GM19397 (cell line): Measurements from ENCODE around the gene RASD2.

Source experiments
- ATAC-seq: cut with Tn5 transposase; IDR thresholded peaks from one replicate; pipeline ENCODE4 v1.9.1; 2021; ENCODE audit warnings: mild to moderate bottlenecking, moderate library complexity; ENCODE audit not compliant: unreplicated experiment

Gene RASD2

DNA sequence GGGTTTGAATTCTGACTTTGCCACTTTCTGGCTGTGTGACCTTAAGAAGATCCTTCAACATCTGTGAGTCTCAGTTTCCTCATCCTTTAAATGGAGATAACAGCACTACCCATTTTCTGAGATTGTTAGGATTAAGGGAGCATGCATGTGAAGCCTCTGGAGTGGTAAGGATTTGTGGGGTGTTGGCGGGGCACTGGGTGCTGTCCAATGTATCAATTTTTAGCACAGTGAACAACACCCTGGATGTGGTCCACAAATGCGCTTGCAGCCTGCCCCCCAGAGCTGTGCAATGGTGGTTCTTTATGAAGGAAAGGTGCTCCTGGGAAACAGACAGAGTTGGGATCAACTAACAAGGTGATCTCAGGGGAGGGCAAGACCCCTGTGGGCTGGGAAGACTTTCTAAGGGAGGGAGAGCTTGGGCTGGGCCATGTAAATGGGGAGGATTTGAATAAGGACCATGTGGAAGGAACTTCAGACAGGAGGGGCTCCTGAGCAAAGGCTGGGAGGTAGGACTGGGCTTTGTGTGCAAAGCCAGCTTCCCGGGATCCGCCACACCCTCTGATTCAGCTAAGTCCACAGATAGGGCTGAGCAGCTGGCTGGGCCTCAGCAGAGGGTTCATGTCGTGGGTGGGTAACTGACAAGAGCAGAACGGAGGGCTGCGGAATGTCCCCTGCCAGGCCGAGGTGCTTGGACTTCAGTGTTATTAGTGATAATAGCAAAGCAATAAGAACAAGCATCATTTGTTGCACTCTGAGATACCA lies 22.7 kb upstream of the RASD2 start:
- ATAC-seq, result no peak

DNA sequence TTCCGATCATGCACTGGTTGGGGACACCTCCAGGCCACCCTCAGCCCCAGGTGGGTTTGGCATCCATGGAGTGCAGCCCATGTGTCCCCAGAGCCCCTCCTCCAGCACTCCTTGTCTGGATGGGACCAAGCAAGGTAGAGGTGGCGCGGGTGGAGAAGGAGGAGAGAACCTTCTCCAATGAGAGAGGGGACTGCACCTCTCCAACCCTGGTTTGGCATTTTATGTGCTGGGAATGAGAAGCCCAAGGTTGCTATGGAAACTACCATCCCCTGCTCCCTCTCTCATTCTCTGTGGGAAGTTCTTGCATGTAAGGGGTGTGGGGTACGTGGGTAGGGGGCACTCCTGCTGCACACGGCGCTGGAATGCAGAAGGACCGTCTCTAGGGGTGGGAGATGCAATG lies 21.8 kb upstream of the RASD2 start:
- ATAC-seq, result no peak

DNA sequence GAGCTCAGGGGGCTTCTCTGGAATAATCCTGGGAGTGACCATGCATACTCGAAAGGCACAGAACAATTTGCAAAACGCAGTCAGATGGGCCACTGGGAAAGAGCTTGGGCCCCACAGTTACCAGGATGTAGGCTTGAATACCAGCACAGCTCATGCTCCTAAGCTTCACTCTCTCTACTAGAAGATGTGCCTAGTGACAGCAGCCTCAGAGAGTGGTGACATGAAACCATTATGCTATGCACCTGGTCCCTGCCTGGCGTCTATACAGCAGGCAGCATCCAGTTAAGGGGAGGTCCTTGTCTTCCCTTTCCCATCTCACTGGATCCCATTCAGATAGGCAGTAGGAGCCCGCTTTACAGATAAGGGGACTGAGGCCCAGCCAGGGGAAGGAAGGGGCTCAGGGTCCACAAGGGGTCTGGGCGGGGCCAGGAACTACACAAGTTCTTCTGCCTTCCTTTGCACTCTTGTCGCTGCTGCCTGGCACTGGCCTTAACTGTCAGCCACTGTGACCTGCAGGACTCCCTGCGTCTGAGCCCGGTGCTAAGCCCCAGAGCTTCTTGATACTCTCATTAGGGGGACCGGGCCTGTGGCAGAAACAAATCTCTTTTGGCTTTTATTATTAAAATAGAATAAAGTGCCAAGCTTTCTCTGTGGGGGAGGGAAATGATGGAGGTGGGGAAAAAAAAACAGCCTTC lies 21.2 kb upstream of the RASD2 start:
- ATAC-seq, result no peak

DNA sequence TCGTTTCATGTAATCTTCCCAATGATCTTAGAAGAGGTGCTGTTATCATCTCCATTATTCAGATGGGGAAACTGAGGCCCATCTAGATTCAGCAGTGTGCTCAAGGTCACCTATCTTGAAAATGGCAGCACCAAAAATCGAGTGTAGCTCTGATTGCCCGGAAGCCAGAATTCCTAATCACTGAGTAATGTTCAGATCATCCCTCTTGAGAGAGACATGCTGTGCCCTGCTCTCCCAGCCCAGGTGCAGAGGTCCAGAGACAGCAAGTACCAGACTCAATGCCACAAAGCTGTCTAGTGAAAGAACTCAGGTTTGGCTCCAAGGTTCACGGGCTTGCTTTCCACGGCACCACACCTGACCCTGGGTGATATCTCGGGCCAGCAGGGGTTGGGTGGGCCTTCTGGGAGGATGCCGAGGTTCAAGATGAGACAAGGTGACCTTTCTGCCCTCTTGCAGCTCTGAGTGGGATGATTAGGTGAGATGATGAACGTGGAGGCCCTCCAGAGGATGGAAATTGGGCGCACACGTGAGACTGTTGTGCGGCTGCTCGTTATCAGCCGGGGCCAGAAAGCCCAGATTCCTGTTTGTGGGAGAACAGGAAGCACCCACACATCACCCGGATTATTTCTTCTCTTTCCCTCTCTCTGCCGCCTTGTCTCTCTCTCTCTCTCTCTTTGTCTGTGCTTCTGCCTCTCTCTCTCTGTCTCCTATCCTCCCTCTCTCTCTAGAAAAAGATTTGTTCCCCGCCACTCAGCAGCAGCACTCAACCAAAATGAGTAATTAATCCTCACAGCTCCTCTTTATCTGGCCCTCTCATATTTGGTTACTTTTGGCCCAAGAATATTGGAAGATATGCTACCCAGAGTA lies 19.0 kb upstream of the RASD2 start:
- no peak for ATAC-seq

DNA sequence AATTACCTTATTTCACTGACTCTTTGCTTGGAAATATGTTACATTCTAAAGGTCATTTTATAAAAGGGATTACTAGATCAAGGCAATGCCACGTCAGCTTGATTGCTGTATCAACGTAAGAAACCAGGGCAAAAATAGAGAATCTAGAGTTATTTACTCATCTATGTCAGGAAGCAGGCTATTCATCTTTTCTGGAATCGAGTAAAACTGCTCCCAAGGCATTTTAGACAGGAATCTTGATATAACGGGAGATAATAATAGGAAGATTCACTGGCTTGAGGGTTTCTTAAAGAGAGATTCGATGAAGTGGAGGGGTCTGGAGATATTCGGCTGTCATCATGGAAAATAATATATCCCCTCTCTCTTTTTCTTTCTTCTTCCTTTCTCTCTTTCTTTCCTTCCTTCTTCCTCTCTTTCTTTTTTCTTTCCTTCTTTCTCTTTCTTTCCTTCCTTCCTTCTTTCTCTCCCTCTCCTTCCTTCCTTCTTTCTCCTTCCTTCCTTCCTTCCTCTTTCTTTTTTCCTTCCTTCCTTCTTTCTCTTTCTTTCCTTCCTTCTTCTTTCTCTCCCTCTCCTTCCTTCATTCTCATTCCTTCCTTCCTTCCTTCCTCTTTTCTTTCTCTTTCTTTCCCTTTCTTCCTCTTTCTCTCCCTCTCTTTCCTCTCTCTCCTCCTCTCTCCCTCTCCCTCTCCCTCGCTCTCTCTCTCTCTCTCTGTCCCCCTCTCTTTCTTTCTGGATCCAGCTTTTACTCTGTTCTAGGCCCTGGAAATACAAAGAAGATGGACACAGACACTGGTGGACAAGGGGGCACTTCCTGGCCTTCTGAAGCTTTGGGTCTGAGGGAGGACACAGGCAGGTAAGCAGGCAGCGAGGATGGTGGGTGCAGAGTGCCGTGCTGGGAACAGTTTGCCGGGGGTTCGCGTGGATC lies 18.1 kb upstream of the RASD2 start:
- no peak for ATAC-seq

DNA sequence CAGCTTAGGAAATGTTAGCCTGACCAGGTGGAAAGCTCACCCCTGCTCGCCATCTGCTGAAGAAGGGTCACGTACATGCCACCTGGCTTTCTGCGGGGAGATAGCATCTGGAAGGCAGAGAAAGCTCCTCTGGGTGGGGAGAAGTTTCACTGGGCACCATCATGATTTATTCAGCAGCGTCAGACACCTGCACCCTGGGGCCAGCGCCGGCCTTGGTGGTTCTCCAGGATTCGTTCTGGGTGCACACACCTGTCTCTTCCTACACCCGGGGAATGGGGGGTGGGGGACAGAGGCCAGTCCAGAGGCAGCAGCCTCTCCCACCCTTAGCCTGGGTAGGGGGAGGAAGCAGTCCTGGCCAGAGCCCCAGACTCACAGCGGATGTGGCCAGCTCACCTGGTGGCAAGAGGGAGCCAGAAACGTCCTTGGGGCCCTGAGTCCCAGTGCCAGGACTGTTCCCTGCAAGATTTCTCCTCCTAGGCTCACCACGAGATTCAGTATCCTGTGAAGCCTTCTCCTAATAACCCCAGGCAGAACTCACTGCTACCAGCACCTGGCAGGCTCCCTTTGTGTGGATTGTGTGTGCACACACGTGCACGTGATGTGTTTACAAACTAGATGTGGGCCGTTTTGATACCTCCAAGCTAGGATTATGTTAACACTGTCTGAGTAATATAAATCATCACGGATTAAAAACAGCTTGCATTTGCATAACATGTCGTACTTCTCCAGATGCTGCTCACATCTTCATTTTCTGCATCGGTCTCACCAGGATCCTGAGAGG lies 17.3 kb upstream of the RASD2 start:
- no peak for ATAC-seq

DNA sequence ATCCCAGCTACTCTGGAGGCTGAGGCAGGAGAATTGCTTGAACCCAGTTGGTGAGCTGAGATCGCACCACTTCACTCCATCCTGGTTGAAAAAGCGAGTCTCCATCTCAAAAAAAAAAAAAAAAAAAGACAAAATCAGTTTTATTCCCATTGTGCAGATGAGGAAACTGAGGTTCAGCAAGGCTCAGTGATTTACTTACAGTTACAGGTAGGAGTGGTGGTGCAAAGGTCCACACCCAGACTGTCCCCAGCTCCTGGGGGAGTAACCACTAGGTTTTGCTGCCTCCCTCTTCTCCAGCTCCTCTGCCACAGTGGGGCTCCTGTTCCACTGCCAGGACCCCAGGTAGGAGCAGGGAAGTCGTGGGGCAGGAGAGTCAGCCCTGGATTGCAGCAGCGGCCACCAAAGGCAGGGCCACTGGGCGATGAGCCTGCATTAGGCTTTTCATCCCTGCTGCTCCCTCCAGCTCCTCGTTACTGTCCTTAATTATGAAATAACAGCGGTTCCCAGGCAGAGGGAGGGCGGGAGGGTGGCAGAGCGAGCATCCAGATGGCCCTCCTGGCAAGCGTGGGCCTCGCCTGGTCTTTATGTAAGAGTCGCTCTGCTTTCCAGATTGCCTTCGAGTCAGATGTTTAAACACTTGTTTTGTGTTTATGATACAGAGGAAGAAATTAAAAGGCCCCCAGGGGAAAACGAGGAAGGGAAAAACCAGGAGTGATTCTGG lies 15.5 kb upstream of the RASD2 start:
- ATAC-seq, result no peak

DNA sequence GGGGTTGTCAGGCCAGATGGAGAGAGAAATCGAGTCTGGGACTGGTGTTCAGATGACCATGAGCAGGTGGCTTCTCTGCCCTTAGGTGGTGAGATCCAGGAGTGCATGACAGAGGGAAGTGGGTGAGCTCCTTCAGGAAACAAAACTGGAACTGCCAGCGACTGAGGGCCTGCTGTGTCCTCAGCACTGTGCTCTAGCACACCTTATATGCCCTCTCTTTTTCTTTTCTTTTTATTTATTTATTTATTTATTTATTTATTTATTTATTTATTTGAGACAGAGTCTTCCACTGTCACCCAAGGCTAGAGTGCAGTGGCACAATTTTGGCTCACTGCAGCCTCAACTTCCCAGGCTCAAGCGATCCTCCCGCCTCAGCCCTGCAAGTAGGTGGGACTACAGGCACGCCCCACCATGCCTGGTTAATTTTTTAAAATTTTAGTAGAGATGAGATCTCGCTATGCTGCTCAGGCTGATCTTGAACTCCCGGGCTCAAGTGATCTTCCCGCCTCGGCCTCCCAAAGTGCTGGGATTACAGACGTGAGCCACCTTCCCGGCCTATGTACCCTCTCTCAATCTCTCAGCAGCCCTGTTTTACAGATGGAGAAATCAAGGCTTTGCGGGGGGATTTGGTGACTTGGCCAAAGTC lies 14.8 kb upstream of the RASD2 start:
- ATAC-seq, result no peak

DNA sequence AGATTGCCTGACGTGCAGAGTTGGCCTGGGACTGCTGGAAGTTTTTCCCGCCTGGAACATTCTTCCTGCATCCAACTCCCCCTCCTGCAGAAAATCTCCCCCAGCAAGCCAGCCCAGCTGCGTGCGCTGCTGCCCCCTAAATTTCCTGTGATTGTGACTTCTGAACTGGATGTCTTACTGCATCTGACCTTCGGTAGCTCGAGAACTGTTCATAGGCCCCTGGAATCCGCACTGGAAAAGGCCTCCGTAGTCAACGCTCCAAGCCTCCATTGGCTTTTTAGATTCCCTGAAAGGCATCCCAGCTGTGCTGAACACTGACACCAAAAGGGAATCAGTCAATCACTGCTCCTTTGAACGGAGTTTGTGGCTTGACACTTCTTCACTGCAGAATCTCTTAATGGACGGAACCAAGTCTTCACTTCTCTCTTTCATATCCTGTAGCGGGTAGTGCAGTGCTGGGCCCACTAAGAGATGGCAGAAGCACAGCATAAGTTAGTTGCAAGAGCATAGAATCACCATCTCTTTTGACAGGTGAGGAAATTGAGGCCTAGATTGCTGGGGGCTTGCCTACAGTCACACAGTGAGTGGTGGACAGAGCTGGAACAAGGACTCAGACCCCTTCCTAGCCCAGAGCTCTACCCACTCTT lies 14.2 kb upstream of the RASD2 start:
- ATAC-seq, result no peak

DNA sequence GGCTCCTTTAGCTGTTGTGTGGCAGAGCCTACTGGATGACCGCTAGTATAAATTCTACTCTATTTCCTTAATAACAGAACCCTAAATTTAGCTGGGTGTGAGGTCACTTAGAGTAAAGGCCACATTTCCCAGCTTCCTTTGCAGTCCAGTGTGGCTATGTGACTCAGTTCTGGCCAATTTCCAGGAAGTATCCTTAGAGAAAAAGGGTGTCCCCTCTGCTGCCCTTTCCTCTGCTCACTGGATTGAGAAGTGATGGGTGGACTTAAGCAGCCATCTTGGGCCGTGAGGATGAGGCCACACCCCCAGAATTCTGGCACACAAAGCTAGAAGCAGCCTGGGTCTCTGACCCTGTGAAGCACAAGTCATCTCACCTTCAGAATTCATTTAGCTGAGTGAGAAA lies 11.7 kb upstream of the RASD2 start:
- ATAC-seq, result no peak

DNA sequence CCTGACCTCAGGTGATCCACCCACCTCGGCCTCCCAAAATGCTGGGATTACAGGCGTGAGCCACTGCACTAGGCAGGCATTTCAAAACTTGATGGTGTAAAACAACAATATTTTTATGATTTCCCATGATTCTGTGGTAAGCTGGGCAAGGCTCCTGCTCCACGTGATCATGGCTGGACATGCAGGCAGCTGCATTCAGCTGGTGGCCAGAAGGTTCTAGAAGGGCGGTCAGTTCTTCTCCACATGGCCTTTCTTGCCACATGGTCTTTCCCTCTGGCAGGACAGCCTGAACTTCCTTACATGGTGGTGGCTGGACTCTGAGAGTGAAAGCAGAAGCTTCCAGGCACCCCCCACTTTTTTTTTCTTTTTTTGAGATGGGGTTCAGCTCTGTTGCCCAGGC lies 9.9 kb upstream of the RASD2 start:
- no peak for ATAC-seq

DNA sequence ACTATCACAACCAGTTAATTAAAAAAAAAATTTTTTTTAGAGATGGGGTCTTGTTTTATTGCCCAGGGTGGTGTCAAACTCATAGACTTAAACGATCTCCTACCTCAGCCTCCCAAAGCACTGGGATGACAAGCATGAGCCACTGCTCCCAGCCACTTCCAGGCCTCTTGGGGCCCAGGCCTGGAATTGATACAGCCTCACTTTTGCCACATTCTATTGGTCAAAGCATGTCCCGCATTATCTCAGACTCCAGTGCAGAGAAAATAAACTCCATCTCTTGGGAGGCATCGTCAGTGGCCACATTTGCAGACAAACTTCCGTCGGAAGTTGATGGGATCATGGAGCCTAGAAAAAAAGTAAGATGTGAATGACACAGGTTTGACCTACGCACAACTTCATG lies 9.4 kb upstream of the RASD2 start:
- no peak for ATAC-seq

DNA sequence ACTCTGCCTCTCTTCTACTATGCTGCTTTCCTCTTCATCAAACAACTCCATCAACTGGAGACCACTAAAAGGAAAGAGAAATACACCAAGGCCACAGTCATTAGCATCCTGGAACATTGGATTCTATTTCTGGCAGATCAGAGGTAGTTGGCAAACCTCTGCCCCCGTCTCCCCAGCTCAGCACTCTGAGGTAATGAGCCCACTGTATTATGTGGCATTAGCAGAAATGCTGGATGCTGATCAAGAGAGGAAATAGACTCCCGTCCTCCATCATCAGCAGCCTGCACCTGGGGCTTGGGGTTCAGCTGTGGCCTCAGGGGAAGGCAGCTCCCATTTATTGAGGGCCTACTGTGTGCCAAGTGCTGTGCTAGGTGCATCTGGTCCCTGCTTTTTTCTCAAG lies 9.0 kb upstream of the RASD2 start:
- ATAC-seq, result no peak

DNA sequence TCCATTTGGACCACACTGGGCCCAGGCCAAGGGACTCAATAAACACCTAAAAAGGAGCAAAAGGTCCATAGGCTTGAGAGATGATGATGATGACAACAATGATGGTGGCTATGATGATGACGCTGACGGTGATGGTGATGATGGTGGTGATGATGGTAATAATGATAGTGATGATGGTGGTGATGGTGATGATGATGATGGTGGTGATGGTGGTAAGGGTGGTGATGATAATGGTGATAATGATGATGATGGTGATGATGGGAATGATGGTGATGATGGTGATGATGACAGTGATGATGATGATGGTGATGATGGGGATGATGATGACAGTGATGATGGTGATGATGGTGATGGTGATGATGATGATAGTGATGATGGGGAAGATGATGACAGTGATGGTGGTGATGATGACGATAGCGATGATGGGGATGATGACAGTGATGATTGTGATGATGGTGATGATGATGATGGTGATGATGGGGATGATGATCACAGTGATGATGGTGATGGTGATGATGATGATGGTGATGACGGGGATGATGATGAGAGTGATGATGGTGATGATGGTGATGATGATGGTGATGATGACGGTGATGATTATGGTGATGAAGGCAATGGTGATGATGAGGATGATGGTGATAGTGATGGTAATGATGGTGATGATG lies 7.1 kb upstream of the RASD2 start:
- no peak for ATAC-seq

DNA sequence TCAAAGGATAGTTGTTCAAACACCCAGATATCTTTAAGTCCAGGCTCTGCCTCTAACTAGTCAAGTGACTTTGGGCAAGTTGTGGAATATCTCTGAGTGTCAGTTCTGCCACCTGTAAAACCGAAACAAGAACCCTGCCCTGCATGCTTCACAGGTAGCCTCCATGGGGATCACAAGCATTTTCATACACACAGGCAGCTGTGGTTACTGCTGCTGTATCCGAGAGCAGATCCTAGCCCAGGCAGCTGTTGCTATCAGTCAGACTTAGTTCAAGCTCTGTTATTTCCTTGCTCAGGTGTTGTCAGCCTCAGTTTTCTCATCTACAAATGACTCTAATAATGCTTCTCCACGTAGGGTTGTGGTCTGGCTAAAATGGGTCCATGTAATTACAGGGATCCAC lies 6.5 kb upstream of the RASD2 start:
- ATAC-seq, result no peak

DNA sequence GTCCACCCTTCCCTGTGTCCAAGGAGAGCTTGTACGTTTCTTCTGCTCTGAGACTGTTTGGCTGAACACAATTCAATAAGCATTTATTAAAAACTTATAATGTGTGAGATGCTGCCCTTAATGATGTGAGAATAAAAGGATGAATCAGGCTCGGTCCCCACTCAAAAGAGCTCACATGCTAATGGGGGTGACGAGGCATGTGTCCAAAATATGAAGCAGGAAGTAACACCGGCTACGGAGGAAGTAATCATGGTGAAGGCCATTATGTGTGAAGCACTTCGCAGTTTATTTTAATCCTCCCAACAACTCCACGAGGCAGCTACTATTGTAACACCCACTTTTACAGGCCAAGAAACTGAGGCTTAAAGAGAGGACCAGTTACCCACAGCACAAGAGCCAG lies 3.4 kb upstream of the RASD2 start:
- no peak for ATAC-seq

DNA sequence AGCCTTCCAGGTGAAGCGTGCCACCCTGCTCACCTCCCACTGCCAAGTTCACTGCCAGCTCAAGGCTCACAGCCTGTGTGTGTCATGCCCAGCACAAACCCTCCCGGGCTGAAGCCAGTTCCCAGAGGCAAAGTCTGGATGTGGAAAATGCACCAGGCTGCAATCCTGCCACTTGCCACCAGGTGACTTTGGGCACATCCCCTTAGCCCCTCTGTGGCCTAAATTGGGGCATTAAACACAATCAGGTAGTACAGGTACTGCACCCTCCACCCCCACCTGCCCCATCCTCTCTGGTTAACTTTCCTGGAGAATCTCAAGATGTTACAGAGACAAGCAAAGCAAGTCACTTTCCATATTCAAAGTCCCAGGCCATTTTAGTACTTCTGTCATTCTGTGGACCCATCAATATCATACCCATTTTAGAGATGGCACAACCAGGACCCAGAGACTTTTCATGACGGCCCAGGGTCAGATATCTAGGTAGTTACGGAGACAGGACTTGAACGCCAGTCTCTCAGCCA lies 1.8 kb upstream of the RASD2 start:
- no peak for ATAC-seq

DNA sequence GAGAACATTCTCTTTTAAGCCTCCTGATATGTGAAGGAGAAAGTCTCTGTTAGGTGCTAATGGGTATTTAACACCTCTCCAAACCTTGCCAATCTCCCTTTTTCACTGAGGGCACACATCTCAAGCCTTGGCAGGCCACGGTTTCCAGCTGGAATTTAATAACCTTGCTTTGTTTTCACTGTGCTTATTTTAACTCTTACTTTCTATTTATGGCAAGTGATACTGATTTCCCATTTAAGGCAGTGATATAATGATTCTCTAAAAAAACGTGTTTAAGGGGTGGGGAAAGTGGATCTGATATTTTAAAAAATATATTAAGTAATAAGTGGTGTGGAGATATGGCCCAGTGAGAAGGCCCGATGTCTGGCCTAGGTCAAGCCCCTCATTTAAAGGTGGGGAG lies 1.1 kb upstream of the RASD2 start:
- ATAC-seq, result no peak
